ENCODE results near the gene LINS1. TPM values are rescaled to one million over a fixed set of nuclear protein-coding genes. Genes with fewer than 3 reads are reported as not detected.

The LINS1 gene
- total and polyA plus RNA-seq, 10 of the 15 experiments (the other 5 are each of a cell fraction or from before 2014, with no cell fraction given) = 13.5 to 33.1 (median 20.3) TPM

GRCh38 chr15:100614336-100614735, 12.4 kb upstream of the LINS1 start:
- Histone ChIP-seq H3K4me1 (ENCODE audit: control insufficient read depth, insufficient read depth, low read length) (no peaks in the 10 kb centered on the region), H2AFZ (ENCODE audit: control insufficient read depth, low read depth, low read length) (no peak overlapping the region), H3K27me3 (replicated peaks in 1 of 2; ENCODE audit: control insufficient read depth in 2 of 2, insufficient read depth in 2 of 2, low read length in 1 of 2) (no peaks in the 10 kb centered on the region), H3K79me2 (ENCODE audit: control insufficient read depth, insufficient read depth, low read length) (no peaks in the 10 kb centered on the region), H4K20me1 (ENCODE audit: control insufficient read depth, insufficient read depth) (no peaks in the 10 kb centered on the region), H3K4me3 (no peak overlapping the region), H3K9me3 (replicated peaks; ENCODE audit: control insufficient read depth, insufficient read depth, low read length) (no peaks in the 10 kb centered on the region), H3K27ac (ENCODE audit: control insufficient read depth, insufficient read depth) (no peak overlapping the region), H3K36me3 (ENCODE audit: control insufficient read depth in 2 of 2, insufficient read depth in 2 of 2, low read length in 1 of 2) (peaks cover 3 to 38% of the 10 kb centered on the region in 2 experiments; a peak in 3 of 4 replicates), H3K9ac (ENCODE audit: control insufficient read depth, insufficient read depth, low read length) (no peak overlapping the region), H3K4me2 (ENCODE audit: control insufficient read depth, insufficient read depth) (no peak overlapping the region)
- CTCF ChIA-PET = interaction anchor here (1.2 kb wide), 2 partner anchors 10 to 13 kb away, joined by 4 to 5 read pairs; no protein-coding TSS in a partner anchor
- DNase-seq (ENCODE audit: low read depth, low spot score) (no peak), FAIRE-seq (no peak), ATAC-seq (no peak)
- POLR2A ChIA-PET = interaction anchor here (0.7 kb wide), 1 partner anchor 9 kb away, joined by 8 read pairs; no protein-coding TSS in a partner anchor
- intact Hi-C loops (cut with micrococcal nuclease; ENCODE audit: unreplicated experiment) (no loop called here), in situ Hi-C loops (cut with MboI) (loop anchor here (10.0 to 25.0 kb wide), 2 partner anchors 650 to 1352 kb away; partner anchors contain the start of gene LRRC28)
- 91% methylated on average over 2 of the region's 2 CpGs for WGBS (ENCODE audit: insufficient coverage, insufficient replicate concordance, low lambda C conversion rate, missing lambda C conversion rate)
- BruUV-seq (replicated peaks) = no TSS peak
- RAD21 ChIA-PET (ENCODE audit: unreplicated experiment) = interaction anchor here (0.6 kb wide), 1 partner anchor 136 kb away, joined by 5 read pairs; no protein-coding TSS in a partner anchor
- SMC1A ChIA-PET (ENCODE audit: uncharacterized antibody, unreplicated experiment) = interaction anchor here (1.0 to 2.1 kb wide), 2 partner anchors 12 to 22 kb away, joined by 3 to 6 read pairs; partner anchors contain the start of genes ASB7 and LINS1
- no peak for TF ChIP-seq SKIL (IDR thresholded peaks at IDR 0.05; ENCODE audit: low read depth, poor library complexity, severe bottlenecking)
- TF ChIP-seq ELK1 (IDR thresholded peaks at IDR 0.05; ENCODE audit: low read depth, low read length) = no peak
- no peak for TF ChIP-seq PBX3 (IDR thresholded peaks at IDR 0.05; ENCODE audit: insufficient replicate concordance, low read depth, low read length)
- TF ChIP-seq ZNF207 (IDR thresholded peaks at IDR 0.05; ENCODE audit: borderline replicate concordance) = no peak
- no peak for TF ChIP-seq HCFC1 (IDR thresholded peaks at IDR 0.05; ENCODE audit: low read length)
- no peak for TF ChIP-seq ZNF274 (IDR thresholded peaks at IDR 0.05; ENCODE audit: insufficient read depth, insufficient read length)
- no peak for TF ChIP-seq PAX8 (IDR thresholded peaks at IDR 0.05)
- TF ChIP-seq BCL3 (IDR thresholded peaks at IDR 0.05; ENCODE audit: borderline replicate concordance, insufficient read depth, low read depth, low read length, poor library complexity, severe bottlenecking) = no peak
- TF ChIP-seq RELB (IDR thresholded peaks at IDR 0.05; ENCODE audit: low read depth) = no peak
- TF ChIP-seq LARP7 (IDR thresholded peaks at IDR 0.05) = no peak
- no peak for TF ChIP-seq MYC (IDR thresholded peaks at IDR 0.05; ENCODE audit: insufficient read depth, insufficient read length, insufficient replicate concordance, low read length, severe bottlenecking)
- TF ChIP-seq USF1 (IDR thresholded peaks at IDR 0.05; ENCODE audit: borderline replicate concordance, extremely low read length, insufficient read depth, low read depth, low read length) = no peak
- no peak for TF ChIP-seq STAT3 (IDR thresholded peaks at IDR 0.05; ENCODE audit: low read depth, low read length)
- TF ChIP-seq POU2F2 (IDR thresholded peaks at IDR 0.05; ENCODE audit: borderline replicate concordance, low read depth, low read length) = no peak
- no peak for TF ChIP-seq IKZF1 (conservative IDR thresholded peaks at IDR 0.05)
